ENCODE measurements around the gene CDH13.

- TF ChIP-seq CTCF (IDR thresholded peaks at IDR 0.05; ENCODE audit: low read depth, low read length), result no peak
- no peak for TF ChIP-seq EZH2phosphoT487 (IDR thresholded peaks at IDR 0.05; ENCODE audit: low read depth)
Measured at GRCh38 chr16:83002351-83003334, 375.9 kb downstream of the CDH13 start.

Data from OCI-LY3 (cell line).